Nephron progenitor cell (in vitro differentiated cells): ENCODE data around the gene ARMC12.
A peak's percentile ranks its signal among the peaks of the same experiment; 100 is the strongest.

Experiments
- DNase-seq: peaks from one replicate; pipeline ENCODE4 v3.0.0; 2021
- H3K27ac Mint-ChIP-seq: 2 replicates; pipeline ENCODE4 v1.8.0; 2021; ENCODE audit warnings: mild to moderate bottlenecking, moderate library complexity, mixed read lengths
- H3K27me3 Mint-ChIP-seq: 2 replicates; pipeline ENCODE4 v1.8.0; 2021; ENCODE audit warnings: mild to moderate bottlenecking, low read depth, mixed read lengths; ENCODE audit not compliant: poor library complexity
- H3K36me3 Mint-ChIP-seq: 2 replicates; pipeline ENCODE4 v1.8.0; 2021; ENCODE audit warnings: low read depth, mixed read lengths
- H3K4me1 Mint-ChIP-seq: 2 replicates; pipeline ENCODE4 v1.8.0; 2021; ENCODE audit warnings: mixed read lengths
- H3K4me3 Mint-ChIP-seq: 2 replicates; pipeline ENCODE4 v1.8.0; 2021; ENCODE audit warnings: mild to moderate bottlenecking, moderate library complexity, mixed read lengths
- H3K9me3 Mint-ChIP-seq: 2 replicates; pipeline ENCODE4 v1.8.0; 2021; ENCODE audit warnings: mild to moderate bottlenecking, moderate library complexity, mixed read lengths
- TF ChIP-seq, protein P1 (sequence below): fragments of 200-600 bp; sonication (generic); IDR thresholded peaks from 2 replicates; pipeline ENCODE4 v1.5.0; 2021; ENCODE audit warnings: antibody characterized with exemption

ARMC12 gene

DNA sequence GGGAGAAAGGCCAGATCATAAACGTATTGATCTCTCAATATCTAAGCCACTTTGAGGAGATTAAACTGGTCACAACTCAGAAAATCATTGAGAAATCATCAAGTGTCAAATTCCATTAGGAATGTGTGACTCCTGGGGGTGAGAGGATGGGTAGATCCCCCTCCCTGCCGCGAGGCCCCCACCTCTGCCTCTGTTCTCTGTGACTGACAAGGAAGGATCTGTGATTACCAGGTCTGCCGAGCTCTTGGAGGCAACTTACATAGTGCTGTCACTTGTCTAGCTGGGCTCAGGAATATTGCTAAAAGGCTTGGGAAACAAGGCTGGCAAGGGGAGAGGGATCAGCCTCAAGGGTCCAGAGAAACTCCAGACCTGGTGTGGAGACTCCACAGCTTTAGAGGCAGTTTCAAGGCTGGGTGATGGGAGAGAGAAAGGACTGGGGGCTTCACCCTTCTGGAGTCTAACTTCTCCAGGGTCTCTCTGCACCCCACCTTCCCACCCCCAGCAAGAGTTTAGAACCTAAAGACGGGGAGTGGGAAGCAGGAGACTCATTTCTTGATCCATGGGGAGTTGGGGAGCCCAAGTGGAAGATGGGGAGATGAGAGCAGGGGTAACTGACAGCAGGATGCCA lies 11.6 kb upstream of the ARMC12 start:
- peak overlapping the region; percentile 74 for H3K27ac Mint-ChIP-seq
- peak overlapping the region; percentile 58 for H3K4me3 Mint-ChIP-seq

DNA sequence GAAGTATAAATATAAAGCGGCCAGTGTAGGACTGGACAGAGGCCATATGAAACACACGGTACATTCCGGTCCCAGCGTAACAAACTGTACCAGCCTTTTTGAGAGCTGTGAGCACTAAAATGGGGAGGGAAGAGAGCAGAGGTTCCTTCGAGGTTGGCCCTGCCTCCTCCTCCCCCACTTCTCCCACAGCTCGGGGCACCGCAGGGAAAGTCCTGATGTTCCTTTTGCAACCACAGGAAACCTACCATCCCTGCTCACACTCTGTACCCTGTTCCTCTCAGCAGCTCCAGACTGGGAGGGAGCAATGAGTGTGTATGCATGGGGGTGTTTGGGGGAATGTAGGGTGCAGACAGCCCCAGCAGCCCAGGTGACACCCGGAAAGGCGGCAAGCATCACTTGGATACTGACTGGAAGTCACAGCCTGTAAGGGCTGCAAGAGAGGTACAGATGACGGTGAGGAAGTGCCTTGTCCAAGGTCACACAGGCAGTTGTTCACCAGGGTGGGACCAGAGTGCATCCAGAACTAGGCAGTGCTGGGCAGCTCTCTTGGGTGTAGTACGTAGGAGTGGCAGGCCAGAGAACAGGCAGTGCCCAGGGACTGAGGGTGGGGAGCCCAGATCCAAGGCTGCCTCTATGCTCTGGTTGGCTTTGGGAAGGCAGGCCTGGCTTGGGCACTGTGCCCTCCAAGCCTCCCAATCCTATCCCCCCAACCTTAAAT lies 11.0 kb upstream of the ARMC12 start:
- Mint-ChIP-seq H3K4me3 (peak overlapping the region; percentile 58), H3K27me3 (no peaks in the 10 kb centered on the region), H3K27ac (no peak overlapping the region), H3K9me3 (no peaks in the 10 kb centered on the region), H3K36me3 (no peaks in the 10 kb centered on the region), H3K4me1 (peaks cover 75% of the 10 kb centered on the region)
- DNase-seq: no peak
- TF ChIP-seq, protein P1, sequence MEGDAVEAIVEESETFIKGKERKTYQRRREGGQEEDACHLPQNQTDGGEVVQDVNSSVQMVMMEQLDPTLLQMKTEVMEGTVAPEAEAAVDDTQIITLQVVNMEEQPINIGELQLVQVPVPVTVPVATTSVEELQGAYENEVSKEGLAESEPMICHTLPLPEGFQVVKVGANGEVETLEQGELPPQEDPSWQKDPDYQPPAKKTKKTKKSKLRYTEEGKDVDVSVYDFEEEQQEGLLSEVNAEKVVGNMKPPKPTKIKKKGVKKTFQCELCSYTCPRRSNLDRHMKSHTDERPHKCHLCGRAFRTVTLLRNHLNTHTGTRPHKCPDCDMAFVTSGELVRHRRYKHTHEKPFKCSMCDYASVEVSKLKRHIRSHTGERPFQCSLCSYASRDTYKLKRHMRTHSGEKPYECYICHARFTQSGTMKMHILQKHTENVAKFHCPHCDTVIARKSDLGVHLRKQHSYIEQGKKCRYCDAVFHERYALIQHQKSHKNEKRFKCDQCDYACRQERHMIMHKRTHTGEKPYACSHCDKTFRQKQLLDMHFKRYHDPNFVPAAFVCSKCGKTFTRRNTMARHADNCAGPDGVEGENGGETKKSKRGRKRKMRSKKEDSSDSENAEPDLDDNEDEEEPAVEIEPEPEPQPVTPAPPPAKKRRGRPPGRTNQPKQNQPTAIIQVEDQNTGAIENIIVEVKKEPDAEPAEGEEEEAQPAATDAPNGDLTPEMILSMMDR: no peak

More for the DNA sequence above, 11.6 kb upstream of the ARMC12 start:
- DNase-seq: no peak
- Mint-ChIP-seq H3K36me3 (no peaks in the 10 kb centered on the region), H3K4me1 (peaks cover 82% of the 10 kb centered on the region), H3K27me3 (no peaks in the 10 kb centered on the region), H3K9me3 (no peaks in the 10 kb centered on the region)
- TF ChIP-seq, protein P1: no peak

DNA sequence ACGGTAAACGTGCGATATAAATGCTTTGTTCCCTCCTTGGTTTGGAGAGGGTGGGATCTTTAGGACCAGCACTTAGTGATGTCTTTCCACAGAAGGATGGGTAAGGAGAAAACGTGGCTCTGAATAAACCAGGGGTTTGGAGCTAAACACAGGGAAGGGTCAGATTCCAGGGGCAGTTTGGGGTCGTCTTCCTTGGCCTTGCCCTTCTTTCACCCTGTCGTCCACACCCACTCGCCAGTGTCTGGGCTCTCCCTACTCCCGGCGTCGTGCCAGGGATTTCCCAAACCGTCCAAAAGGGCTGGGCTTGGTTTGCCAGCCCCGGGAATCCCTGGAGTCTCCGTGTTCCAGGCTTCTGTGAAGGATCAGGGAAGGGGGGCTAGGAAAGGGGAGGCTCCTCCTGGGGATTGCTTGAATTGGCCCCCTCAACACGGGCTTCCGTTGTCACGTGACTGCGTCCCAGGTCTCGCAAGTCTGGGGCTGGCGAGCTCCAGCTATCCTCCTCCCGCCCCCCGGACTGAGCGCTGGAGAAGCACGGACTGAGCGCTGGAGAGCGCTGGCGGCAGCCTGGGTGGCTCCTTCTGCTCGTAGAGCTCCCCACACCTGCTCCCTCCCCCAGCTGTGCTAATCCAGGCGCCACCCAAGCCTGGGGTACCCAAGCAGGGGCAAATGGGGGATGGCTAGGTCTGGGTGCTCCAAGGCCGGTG lies 9.4 kb upstream of the ARMC12 start:
- DNase-seq: peak; percentile 66
- H3K27ac Mint-ChIP-seq: peak overlapping the region; percentile 49
- no peaks in the 10 kb centered on the region for H3K27me3 Mint-ChIP-seq

DNA sequence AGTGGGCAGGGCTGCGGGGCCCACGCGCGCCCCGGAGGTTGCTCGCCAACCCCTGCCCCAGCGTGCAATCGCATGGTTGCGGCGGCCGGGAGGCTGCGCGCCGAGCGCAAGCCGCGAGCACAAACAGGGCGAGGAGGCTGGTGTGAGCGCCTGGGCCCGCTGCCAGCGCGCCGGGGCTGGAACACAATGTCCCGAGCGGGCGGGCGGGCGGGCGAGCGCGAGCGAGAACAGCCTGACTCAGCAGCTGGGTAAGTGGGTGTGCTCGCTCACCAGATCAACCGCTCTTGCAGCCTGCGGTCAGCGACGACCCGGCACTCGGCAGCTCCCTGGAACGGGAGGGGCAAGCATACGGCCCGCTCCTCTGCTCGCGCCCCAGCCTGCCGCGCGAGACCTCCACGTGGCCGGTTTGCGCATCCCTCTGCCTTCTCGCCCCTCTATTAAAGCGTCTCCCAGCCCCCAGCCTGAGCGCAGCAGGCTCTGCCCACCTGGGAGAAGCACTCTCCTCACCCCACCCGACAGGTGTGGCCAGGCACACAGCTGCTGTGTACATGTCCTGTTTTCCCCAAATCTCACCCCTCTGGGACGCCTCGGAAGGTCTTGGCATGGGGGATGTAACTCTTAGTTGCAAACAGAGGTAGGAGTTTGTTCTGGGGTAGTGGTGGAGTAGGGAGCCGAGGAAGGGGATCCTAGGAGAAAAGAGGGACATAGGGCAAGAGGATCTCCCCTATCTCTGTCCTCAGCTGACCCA lies 8.7 kb upstream of the ARMC12 start:
- Mint-ChIP-seq H3K9me3 (no peaks in the 10 kb centered on the region), H3K27ac (no peak overlapping the region)

More for the DNA sequence above, 9.4 kb upstream of the ARMC12 start:
- Mint-ChIP-seq H3K4me1 (peaks cover 70% of the 10 kb centered on the region), H3K36me3 (no peaks in the 10 kb centered on the region), H3K9me3 (no peaks in the 10 kb centered on the region), H3K4me3 (peak overlapping the region; percentile 76)
- TF ChIP-seq, protein P1: no peak

More for the DNA sequence above, 8.7 kb upstream of the ARMC12 start:
- Mint-ChIP-seq H3K36me3 (no peaks in the 10 kb centered on the region), H3K4me3 (peak overlapping the region; percentile 84), H3K4me1 (peaks cover 72% of the 10 kb centered on the region), H3K27me3 (no peaks in the 10 kb centered on the region)
- DNase-seq: peak; percentile 62
- TF ChIP-seq, protein P1: no peak
